Measurements from ENCODE around the gene ELAPOR2.
A peak's percentile ranks its signal among the peaks of the same experiment; 100 is the strongest.

ELAPOR2 gene

DNA sequence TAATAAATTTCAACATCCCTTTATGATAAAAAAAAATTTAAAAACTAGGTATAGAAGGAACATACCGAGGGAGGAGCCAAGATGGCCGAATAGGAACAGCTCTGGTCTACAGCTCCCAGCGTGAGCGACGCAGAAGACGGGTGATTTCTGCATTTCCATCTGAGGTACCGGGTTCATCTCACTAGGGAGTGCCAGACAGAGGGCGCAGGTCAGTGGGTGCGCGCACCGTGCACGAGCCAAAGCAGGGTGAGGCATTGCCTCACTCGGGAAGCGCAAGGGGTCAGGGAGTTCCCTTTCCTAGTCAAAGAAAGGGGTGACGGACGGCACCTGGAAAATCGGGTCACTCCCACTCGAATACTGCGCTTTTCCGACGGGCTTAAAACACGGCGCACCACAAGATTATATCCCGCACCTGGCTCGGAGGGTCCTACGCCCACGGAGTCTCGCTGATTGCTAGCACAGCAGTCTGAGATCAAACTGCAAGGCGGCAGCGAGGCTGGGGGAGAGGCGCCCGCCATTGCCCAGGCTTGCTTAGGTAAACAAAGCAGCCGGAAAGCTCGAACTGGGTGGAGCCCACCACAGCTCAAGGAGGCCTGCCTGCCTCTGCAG lies 19.7 kb downstream of the ELAPOR2 start:
- DNase-seq = peak; percentile 30

DNA sequence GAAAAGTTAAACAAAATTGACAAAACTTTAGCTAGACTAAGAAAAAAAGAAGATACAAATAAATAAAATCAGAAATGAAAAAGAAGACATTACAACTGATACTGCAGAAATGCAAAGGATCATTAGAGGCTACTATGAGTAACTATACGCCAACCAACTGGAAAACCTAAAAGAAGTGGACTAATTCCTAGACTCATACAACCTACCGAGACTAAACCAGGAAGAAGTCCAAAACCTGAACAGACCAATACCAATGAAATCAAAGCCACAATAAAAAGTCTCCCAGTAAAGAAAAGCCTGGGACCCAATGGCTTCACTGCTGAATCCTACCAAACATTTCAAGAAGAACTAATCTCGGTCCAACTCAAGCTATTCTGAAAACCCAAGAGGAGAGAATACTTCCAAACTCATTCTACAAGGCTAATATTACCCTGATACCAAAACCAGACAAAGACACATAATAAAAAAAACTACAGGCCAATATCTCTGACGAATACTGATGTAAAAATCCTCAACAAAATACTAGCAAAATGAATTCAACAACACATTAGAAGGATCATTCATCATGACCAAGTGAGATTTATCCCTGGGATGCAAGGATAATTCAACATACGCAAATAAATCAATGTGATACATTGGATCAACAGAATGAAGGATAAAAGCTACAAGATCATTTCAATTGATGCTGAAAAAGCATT lies 20.3 kb downstream of the ELAPOR2 start:
- DNase-seq = no peak

DNA sequence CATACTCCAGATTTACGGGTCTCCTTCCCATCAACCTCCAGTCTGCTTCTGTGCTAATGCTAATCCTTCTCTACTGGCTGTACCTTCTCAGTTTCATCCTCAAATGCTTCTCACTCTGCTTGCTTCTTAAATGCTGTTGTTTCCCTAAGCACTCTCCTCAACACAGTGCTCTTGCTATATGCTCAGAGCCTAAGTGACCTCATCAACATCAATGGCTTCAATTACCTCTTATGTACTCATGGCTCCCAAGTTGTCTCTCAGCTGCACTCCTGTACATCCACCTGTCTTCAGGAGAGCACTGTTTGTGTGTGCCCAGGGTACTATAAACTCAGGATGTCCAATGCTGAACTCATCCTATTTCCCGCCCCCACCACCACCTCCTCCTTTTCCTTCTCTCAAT lies 22.5 kb downstream of the ELAPOR2 start:
- no peak for DNase-seq

- DNase-seq = no peak
Measured at GRCh38 chr7:87032604-87033339, 26.7 kb downstream of the ELAPOR2 start.

DNA sequence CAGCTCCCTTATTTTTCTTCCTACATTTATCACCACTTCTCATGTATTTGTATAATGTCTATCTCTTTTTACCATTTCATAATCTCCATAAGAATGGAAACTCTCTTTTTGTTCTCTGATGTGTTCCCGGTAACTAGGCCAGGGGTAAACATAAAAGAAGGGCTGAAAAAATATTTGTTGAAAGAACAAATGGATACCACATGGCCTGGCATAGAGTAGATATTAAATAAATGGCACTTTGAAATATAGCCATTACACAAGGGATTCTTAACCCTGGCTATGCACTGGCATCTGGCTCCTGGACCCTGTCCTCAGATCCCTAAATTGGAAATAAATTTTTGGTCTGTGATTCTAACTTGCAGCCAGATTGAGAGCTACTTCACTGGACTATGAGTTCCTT lies 30.4 kb downstream of the ELAPOR2 start:
- no peak for DNase-seq

DNA sequence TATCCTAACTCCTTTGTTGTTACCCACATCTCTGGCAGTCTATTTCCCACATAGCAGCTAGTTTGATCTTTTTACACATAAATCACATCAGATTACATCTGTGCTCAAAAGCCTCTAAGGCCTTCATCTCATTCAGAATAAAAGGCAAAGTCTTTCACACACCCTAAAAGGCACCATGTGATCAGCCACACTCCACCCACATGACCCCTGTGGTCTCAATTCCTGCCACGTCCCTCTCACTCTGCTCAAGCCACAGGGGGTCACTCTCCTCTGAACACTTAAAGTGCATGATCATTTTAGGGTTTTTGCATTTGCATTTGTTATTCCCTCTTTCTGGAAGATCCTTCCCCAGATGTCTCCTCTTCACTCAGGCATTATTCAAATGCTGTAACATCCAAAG lies 30.8 kb downstream of the ELAPOR2 start:
- DNase-seq = no peak

GRCh38 chr7:87027900-87028299 lies 31.6 kb downstream of the ELAPOR2 start:
- DNase-seq = no peak

- DNase-seq = no peak
Measured at GRCh38 chr7:87021285-87021684, 38.2 kb downstream of the ELAPOR2 start.

DNA sequence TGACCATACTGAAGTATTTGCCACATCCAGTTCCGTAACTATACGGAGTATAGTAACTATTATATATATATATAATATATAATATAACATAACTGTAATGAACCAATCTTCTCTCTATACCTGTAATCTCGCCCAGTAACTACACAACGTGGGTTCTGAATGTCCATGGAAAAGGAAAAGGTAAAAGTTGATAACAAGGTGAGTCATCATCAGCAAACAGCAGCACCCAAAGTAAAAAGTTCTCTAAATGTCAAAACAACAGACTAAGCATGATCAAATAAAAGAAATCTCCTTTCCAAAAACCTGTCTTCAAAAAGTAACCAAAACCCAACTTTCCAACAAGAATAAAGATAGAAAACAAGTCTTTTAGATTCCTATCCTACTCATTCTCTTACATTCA lies 42.8 kb downstream of the ELAPOR2 start:
- DNase-seq = no peak

DNA sequence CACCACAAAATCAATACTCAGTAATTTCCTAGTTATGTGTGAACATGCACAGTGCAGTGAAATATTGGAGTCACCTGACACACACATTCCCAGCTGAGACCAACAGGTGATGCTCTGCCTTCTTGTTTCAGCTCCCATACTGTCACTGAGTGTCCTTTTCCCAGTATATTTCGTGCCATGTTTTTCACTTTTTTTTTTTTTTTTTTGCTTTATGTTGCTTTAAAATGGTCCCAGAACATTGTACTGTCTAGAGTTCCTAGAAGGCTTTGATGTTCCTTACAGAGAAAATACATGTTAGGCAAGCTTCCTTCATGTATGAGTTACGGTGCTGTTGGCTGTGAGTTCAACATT lies 45.6 kb downstream of the ELAPOR2 start:
- no peak for DNase-seq

DNA sequence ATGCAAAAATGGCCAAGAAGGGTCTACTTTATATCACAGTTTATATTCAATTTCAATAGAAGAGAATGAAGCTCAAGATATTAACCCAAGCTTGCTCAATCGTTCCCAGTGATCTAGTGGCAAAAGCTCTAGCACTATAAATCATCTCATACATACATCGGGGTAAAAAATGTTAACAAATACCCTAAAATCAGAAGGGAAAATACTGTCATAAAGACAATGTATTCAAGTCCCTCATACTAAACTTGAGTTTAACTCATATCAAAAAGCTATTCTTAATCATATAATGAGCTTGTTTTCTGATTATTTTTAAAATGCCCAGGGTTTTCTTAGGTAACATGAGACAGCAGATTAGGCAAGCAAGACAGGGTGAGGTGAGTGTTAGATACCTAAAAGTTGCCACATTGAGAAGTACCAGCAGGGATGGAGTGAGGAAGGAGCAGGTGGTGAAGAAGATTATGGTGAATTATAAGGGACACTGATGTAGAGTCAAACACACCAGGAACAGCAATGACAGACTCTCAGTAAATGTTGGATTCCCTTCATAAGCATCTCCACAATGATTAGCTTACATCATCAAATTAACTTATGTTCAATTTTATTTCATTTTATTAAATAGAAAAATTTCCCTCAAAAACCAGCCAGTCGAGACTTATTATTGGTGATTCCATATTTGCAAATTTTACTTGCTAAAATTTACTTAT lies 46.2 kb downstream of the ELAPOR2 start:
- no peak for DNase-seq

Measured in NCI-H2171 (cell line).